ENCODE data around the gene CCDC88C.

CCDC88C gene

DNA sequence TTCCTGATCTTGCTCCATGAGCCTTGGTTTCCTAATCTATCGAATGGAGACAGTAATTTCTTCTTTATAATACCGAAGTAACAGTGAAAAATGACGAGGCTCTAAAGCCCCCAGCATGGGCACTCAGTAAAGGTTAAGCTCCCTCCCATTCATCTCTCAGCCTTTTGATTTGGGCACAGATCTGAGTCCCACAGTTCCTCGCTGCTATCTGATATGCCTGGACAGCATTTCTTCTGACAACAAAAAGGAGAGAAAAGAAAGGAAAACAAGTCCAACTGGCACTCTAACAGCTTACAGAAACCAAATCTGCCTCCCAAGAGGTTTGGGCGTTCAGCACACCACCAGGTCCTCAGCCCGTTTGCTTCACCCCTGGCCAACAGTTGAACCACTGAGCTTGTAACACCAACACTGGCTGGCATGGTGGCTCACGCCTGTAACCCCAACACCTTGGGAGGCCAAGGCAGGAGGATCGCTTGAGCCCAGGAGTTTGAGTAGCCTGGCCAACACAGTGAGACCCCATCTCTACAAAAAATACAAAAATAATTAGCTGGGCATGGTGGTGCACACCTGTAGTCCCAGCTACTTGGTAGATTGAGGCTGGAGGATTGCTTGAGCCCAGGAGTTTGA, 19.5 kb downstream of the CCDC88C start:
- no peak overlapping the region for H3K4me3 ChIP-seq
- no peak overlapping the region for H3K27ac ChIP-seq

DNA sequence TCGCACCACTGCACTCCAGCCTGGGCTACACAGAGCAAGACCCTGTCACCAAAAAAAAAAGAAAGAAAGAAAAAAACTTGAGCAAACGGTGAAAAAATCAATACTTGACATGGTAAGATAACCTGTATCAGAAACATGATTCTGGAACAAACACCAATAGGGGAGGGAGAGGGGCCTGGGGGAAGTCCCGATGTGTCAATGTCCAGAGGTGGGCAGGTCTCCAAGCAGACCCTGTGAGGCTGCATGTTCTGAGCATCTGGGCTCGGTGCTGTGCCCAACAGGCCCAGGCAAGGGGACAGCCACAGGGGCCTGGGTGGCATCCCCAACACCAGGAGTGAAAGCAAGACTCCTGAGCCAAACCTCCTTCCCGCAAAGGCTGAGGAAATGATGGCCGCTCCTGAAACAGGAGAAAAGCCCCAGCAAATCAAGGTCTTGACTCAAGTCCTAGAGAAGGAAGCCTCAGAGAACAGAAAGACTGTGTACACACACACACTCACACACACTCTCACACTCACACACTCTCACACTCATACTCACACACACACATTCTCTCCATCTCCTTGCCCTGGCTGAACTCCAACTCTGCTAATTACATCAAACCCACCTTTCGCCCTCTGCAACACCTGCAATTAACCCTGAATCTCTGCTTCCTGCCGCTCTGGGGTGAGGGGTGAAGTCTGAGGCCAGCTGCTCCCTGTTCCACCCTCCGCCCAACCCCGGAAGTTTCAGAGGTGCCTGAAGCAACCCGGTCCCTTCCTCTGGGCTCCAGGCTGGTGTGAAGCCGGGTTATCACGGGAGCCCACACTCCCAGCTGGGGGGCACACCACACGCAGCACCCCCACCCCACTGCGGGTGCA, 20.4 kb downstream of the CCDC88C start:
- no peak overlapping the region for H3K4me3 ChIP-seq
- DNase-seq (ENCODE audit: low spot score) = no peak
- TF ChIP-seq, protein P1, sequence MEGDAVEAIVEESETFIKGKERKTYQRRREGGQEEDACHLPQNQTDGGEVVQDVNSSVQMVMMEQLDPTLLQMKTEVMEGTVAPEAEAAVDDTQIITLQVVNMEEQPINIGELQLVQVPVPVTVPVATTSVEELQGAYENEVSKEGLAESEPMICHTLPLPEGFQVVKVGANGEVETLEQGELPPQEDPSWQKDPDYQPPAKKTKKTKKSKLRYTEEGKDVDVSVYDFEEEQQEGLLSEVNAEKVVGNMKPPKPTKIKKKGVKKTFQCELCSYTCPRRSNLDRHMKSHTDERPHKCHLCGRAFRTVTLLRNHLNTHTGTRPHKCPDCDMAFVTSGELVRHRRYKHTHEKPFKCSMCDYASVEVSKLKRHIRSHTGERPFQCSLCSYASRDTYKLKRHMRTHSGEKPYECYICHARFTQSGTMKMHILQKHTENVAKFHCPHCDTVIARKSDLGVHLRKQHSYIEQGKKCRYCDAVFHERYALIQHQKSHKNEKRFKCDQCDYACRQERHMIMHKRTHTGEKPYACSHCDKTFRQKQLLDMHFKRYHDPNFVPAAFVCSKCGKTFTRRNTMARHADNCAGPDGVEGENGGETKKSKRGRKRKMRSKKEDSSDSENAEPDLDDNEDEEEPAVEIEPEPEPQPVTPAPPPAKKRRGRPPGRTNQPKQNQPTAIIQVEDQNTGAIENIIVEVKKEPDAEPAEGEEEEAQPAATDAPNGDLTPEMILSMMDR (IDR thresholded peaks at IDR 0.05) = no peak
- H3K27ac ChIP-seq = no peak overlapping the region

More for the DNA sequence above, 19.5 kb downstream of the CCDC88C start:
- DNase-seq (ENCODE audit: low spot score) = no peak
- TF ChIP-seq, protein P1 (IDR thresholded peaks at IDR 0.05) = no peak

DNA sequence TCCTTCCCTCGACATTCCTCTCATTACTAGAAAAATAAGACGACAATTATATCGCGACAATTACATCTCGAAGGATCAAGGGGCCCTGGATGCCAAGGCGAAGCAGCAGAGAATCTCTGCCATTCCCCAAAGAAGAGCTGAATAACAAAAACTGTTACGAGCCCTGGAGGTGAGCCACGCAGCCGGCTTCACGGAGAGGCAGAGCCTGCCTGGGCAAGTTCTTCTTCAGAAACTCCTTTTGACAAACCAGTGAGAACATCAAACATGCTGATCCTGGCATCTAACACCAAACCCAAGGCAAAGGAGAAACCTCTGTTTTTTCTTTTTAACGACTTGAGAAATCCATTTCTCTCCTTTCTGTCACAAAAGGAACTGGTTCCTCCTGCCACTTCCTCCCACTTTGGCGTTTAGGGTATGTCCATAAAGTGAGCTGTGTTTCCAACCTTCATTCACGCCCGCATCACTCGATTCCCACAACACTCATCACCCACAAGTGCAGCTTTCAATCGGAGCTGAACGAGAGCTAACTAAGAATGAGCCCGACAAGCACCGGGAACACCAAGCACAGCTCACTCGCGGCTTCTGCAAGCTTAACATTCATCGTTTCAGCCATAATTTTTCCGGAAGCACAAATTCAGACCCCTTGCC, 21.5 kb downstream of the CCDC88C start:
- no peak overlapping the region for H3K27ac ChIP-seq
- H3K4me3 ChIP-seq = no peak overlapping the region
- no peak for DNase-seq (ENCODE audit: low spot score)
- TF ChIP-seq, protein P1 (IDR thresholded peaks at IDR 0.05) = no peak

- TF ChIP-seq, protein P1 (IDR thresholded peaks at IDR 0.05) = no peak
- no peak overlapping the region for H3K27ac ChIP-seq
- no peak overlapping the region for H3K4me3 ChIP-seq
- DNase-seq (ENCODE audit: low spot score) = no peak
These were observed 22.2 kb downstream of the CCDC88C start for GRCh38 chr14:91395466-91395865.

- TF ChIP-seq, protein P1 (IDR thresholded peaks at IDR 0.05) = no peak
- Histone ChIP-seq H3K4me3 (no peak overlapping the region), H3K27ac (no peak overlapping the region)
- DNase-seq (ENCODE audit: low spot score) = no peak
These were observed 23.2 kb downstream of the CCDC88C start for GRCh38 chr14:91394105-91395081.

DNA sequence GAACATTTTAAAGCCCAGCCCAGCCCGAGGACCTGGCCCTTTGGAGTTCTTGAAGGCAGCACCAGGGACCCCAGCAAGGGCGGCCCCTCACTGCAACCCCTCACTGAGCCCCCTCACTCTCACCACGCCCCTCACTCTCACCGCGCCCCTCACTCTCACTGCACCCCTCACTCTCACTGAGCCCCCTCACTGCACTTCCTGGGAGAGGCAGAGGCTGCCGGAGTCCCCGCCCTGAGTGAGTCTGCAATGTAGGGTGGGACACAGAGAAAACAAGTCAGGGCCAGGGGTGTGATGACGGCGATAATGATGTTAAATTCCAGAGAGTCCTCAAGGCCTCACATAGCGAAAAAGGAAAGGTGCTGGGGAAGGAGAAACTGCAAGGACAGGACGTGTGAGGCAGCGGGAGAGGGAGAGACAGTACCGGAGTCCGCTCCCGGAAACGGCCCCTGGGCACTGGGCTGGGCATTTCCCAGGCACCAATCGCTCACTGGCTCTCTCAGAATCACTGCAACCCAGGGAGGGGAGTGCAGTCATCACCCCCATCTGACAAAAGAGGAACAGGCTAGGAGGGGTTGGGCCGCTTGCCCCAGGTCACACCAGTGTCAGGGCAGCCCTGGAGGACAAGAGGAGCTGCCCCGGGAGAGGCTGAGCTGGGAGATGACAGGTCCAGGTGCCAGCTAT, 24.9 kb downstream of the CCDC88C start:
- TF ChIP-seq, protein P1 (IDR thresholded peaks at IDR 0.05) = no peak
- Histone ChIP-seq H3K27ac (no peak overlapping the region), H3K4me3 (no peak overlapping the region)
- no peak for DNase-seq (ENCODE audit: low spot score)
